Stimulated activated CD8-positive, alpha-beta memory T cell treated with anti-CD3 and anti-CD28 coated beads, Interleukin-4, amount 100 ng/mL, for 4 hours (primary cell): Measurements from ENCODE around the gene SNX24.
"Not testable (repeated sequence)": the region's sequence is repeated elsewhere in the genome, so short reads cannot be mapped to it uniquely, and the experiment has no call there.

Source experiments
- DNase-seq, 2 donors: peaks; one replicate each; pipeline ENCODE4 v3.0.0-alpha.2; 2020; ENCODE audit warnings: low read depth in 2 of 2, low spot score in 1 of 2

SNX24 gene

GRCh38 chr5:122870219-122870856, 24.9 kb downstream of the SNX24 start:
- DNase-seq: no peak

- DNase-seq: no peak
These were observed 26.2 kb downstream of the SNX24 start for GRCh38 chr5:122871661-122872060.

- DNase-seq: no peak
These were observed 28.9 kb downstream of the SNX24 start for GRCh38 chr5:122874179-122874875.

- DNase-seq: no peak
These were observed 32.1 kb downstream of the SNX24 start for GRCh38 chr5:122877518-122877917.

- DNase-seq: no peak
These were observed 33.7 kb downstream of the SNX24 start for GRCh38 chr5:122879076-122879475.

- no peak for DNase-seq
These were observed 34.8 kb downstream of the SNX24 start for GRCh38 chr5:122880170-122880689.

- DNase-seq: no peak
These were observed 35.3 kb downstream of the SNX24 start for GRCh38 chr5:122880749-122881148.

- DNase-seq: no peak
These were observed 37.4 kb downstream of the SNX24 start for GRCh38 chr5:122882831-122883230.

- DNase-seq: no peak
These were observed 39.7 kb downstream of the SNX24 start for GRCh38 chr5:122885045-122885517.

GRCh38 chr5:122885891-122886290, 40.5 kb downstream of the SNX24 start:
- DNase-seq: no peak

GRCh38 chr5:122895141-122895540, 49.7 kb downstream of the SNX24 start:
- DNase-seq: no peak

- DNase-seq: no peak
These were observed 51.3 kb downstream of the SNX24 start for GRCh38 chr5:122896598-122897282.

- no peak for DNase-seq
These were observed 51.8 kb downstream of the SNX24 start for GRCh38 chr5:122897283-122897602.

- DNase-seq: no peak
These were observed 55.9 kb downstream of the SNX24 start for GRCh38 chr5:122901346-122901745.

- DNase-seq: no peak
These were observed 56.9 kb downstream of the SNX24 start for GRCh38 chr5:122902263-122902662.

GRCh38 chr5:122906768-122907167, 61.4 kb downstream of the SNX24 start:
- DNase-seq: no peak

GRCh38 chr5:122907276-122907675, 61.9 kb downstream of the SNX24 start:
- DNase-seq: no peak

GRCh38 chr5:122908108-122908507, 62.7 kb downstream of the SNX24 start:
- no peak for DNase-seq

GRCh38 chr5:122908662-122909061, 63.2 kb downstream of the SNX24 start:
- DNase-seq: no peak

GRCh38 chr5:122909470-122910100, 64.2 kb downstream of the SNX24 start:
- no peak for DNase-seq

GRCh38 chr5:122913436-122913835, 68.0 kb downstream of the SNX24 start:
- DNase-seq: not testable (repeated sequence)
